ENCODE measurements around the gene GSTA3. TPM values are rescaled to one million over a fixed set of nuclear protein-coding genes. Genes with fewer than 3 reads are reported as not detected.
"Not testable (repeated sequence)": the region's sequence is repeated elsewhere in the genome, so short reads cannot be mapped to it uniquely, and the experiment has no call there.

Gene GSTA3
- polyA plus RNA-seq, 3 donors from 2014 or later, result not detected

GRCh38 chr6:52925042-52925441 lies 15.5 kb upstream of the GSTA3 start:
- no peak overlapping the region for H3K27ac Mint-ChIP-seq
- no peak overlapping the region for H3K4me3 Mint-ChIP-seq
- H3K9me3 Mint-ChIP-seq, result peaks cover 0 to 2% (median 0%) of the 10 kb centered on the region in 6 donors
- DNase-seq, result no peak
- H3K36me3 Mint-ChIP-seq, result no peaks in the 10 kb centered on the region
- H3K4me1 Mint-ChIP-seq, result no peaks in the 10 kb centered on the region
- peaks cover 0 to 8% (median 3%) of the 10 kb centered on the region in 3 donors for H3K27me3 Mint-ChIP-seq (ENCODE audit: low read depth in 3 of 3)

GRCh38 chr6:52923689-52924088 lies 14.2 kb upstream of the GSTA3 start:
- not testable (repeated sequence) for H3K36me3 Mint-ChIP-seq; H3K27ac Mint-ChIP-seq; DNase-seq; H3K27me3 Mint-ChIP-seq (ENCODE audit: low read depth in 3 of 3); H3K4me1 Mint-ChIP-seq; H3K4me3 Mint-ChIP-seq; H3K9me3 Mint-ChIP-seq

GRCh38 chr6:52922161-52922560 lies 12.7 kb upstream of the GSTA3 start:
- Mint-ChIP-seq H3K4me3 (no peak overlapping the region), H3K9me3 (peaks cover 0 to 2% (median 0%) of the 10 kb centered on the region in 6 donors), H3K4me1 (no peaks in the 10 kb centered on the region), H3K36me3 (no peaks in the 10 kb centered on the region), H3K27me3 (ENCODE audit: low read depth in 3 of 3) (peaks cover 0 to 8% (median 3%) of the 10 kb centered on the region in 3 donors), H3K27ac (no peak overlapping the region)
- no peak for DNase-seq

GRCh38 chr6:52921743-52922142 lies 12.2 kb upstream of the GSTA3 start:
- Mint-ChIP-seq H3K4me3 (no peak overlapping the region), H3K27ac (no peak overlapping the region), H3K36me3 (no peaks in the 10 kb centered on the region), H3K4me1 (no peaks in the 10 kb centered on the region), H3K27me3 (ENCODE audit: low read depth in 3 of 3) (peaks cover 0 to 8% (median 0%) of the 10 kb centered on the region in 3 donors), H3K9me3 (peaks cover 0 to 2% (median 0%) of the 10 kb centered on the region in 6 donors)
- no peak for DNase-seq

GRCh38 chr6:52919511-52919910 lies 10.0 kb upstream of the GSTA3 start:
- H3K27ac Mint-ChIP-seq; H3K36me3 Mint-ChIP-seq; H3K4me3 Mint-ChIP-seq; H3K27me3 Mint-ChIP-seq (ENCODE audit: low read depth in 3 of 3); H3K9me3 Mint-ChIP-seq; H3K4me1 Mint-ChIP-seq; DNase-seq: not testable (repeated sequence)

- not testable (repeated sequence) for H3K4me1 Mint-ChIP-seq; DNase-seq; H3K36me3 Mint-ChIP-seq; H3K27ac Mint-ChIP-seq; H3K4me3 Mint-ChIP-seq; H3K27me3 Mint-ChIP-seq (ENCODE audit: low read depth in 3 of 3); H3K9me3 Mint-ChIP-seq
Measured at GRCh38 chr6:52918771-52919170, 9.3 kb upstream of the GSTA3 start.

GRCh38 chr6:52918027-52918686 lies 8.7 kb upstream of the GSTA3 start:
- H3K27me3 Mint-ChIP-seq (ENCODE audit: low read depth in 3 of 3); H3K4me1 Mint-ChIP-seq: not testable (repeated sequence)

GRCh38 chr6:52914516-52914915 lies 5.0 kb upstream of the GSTA3 start:
- Mint-ChIP-seq H3K9me3 (no peaks in the 10 kb centered on the region), H3K27ac (no peak overlapping the region), H3K27me3 (ENCODE audit: low read depth in 3 of 3) (peaks cover 0 to 10% (median 1%) of the 10 kb centered on the region in 3 donors), H3K36me3 (no peaks in the 10 kb centered on the region), H3K4me1 (no peaks in the 10 kb centered on the region), H3K4me3 (no peak overlapping the region)
- DNase-seq, result no peak

More at GRCh38 chr6:52918027-52918686, 8.7 kb upstream of the GSTA3 start:
- not testable (repeated sequence) for H3K9me3 Mint-ChIP-seq, H3K27ac Mint-ChIP-seq, DNase-seq, H3K4me3 Mint-ChIP-seq, H3K36me3 Mint-ChIP-seq

GRCh38 chr6:52910091-52910490 lies 593 bp upstream of the GSTA3 start:
- Mint-ChIP-seq H3K36me3 (no peaks in the 10 kb centered on the region), H3K27ac (no peak overlapping the region), H3K9me3 (peaks cover 0 to 4% (median 0%) of the 10 kb centered on the region in 6 donors), H3K4me3 (no peak overlapping the region), H3K4me1 (no peaks in the 10 kb centered on the region), H3K27me3 (ENCODE audit: low read depth in 3 of 3) (peaks cover 0 to 12% (median 2%) of the 10 kb centered on the region in 3 donors)
- no peak for DNase-seq

GRCh38 chr6:52909131-52909530 lies 367 bp downstream of the GSTA3 start:
- Mint-ChIP-seq H3K4me1 (no peaks in the 10 kb centered on the region), H3K27me3 (ENCODE audit: low read depth in 3 of 3) (peaks cover 0 to 6% (median 3%) of the 10 kb centered on the region in 3 donors), H3K27ac (no peak overlapping the region), H3K4me3 (no peak overlapping the region), H3K36me3 (no peaks in the 10 kb centered on the region), H3K9me3 (peaks cover 0 to 4% (median 0%) of the 10 kb centered on the region in 6 donors)
- no peak for DNase-seq

GRCh38 chr6:52908526-52908925 lies 972 bp downstream of the GSTA3 start:
- Mint-ChIP-seq H3K36me3 (no peaks in the 10 kb centered on the region), H3K4me1 (no peaks in the 10 kb centered on the region), H3K27me3 (ENCODE audit: low read depth in 3 of 3) (peaks cover 0 to 6% (median 3%) of the 10 kb centered on the region in 3 donors), H3K9me3 (peaks cover 0 to 4% (median 0%) of the 10 kb centered on the region in 6 donors), H3K27ac (no peak overlapping the region), H3K4me3 (no peak overlapping the region)
- no peak for DNase-seq

GRCh38 chr6:52904562-52905279 lies 4.8 kb downstream of the GSTA3 start:
- Mint-ChIP-seq H3K4me3 (no peak overlapping the region), H3K36me3 (no peaks in the 10 kb centered on the region), H3K9me3 (peaks cover 0 to 4% (median 0%) of the 10 kb centered on the region in 6 donors), H3K27ac (no peak overlapping the region), H3K4me1 (no peaks in the 10 kb centered on the region), H3K27me3 (ENCODE audit: low read depth in 3 of 3) (peaks cover 2 to 4% (median 3%) of the 10 kb centered on the region in 3 donors)
- DNase-seq, result no peak

GRCh38 chr6:52900536-52900935 lies 9.0 kb downstream of the GSTA3 start:
- no peaks in the 10 kb centered on the region for H3K4me1 Mint-ChIP-seq
- H3K36me3 Mint-ChIP-seq, result peaks cover 0 to 2% (median 0%) of the 10 kb centered on the region in 3 donors

GRCh38 chr6:52895790-52896189 lies 13.7 kb downstream of the GSTA3 start:
- H3K27me3 Mint-ChIP-seq (ENCODE audit: low read depth in 3 of 3); H3K36me3 Mint-ChIP-seq; H3K4me3 Mint-ChIP-seq; H3K9me3 Mint-ChIP-seq; H3K27ac Mint-ChIP-seq; H3K4me1 Mint-ChIP-seq; DNase-seq: not testable (repeated sequence)

More at GRCh38 chr6:52900536-52900935, 9.0 kb downstream of the GSTA3 start:
- peaks cover 4 to 11% (median 4%) of the 10 kb centered on the region in 3 donors for H3K27me3 Mint-ChIP-seq (ENCODE audit: low read depth in 3 of 3)
- peaks cover 0 to 2% (median 0%) of the 10 kb centered on the region in 6 donors for H3K9me3 Mint-ChIP-seq
- DNase-seq, result no peak
- H3K4me3 Mint-ChIP-seq, result no peak overlapping the region
- H3K27ac Mint-ChIP-seq, result no peak overlapping the region

All from immature natural killer cell (primary cell).